GM20431 (cell line): ENCODE measurements around the gene JCHAIN.
"Not testable (repeated sequence)": the region's sequence is repeated elsewhere in the genome, so short reads cannot be mapped to it uniquely, and the experiment has no call there.

Source experiments
- in situ Hi-C: fragments of 300-500 bp; cut with MseI, MboI; formaldehyde crosslinking; loops from one replicate; pipeline ENCODE4 v1.15.0; 2020; ENCODE audit warnings: low sequenced_read_pairs; ENCODE audit not compliant: unreplicated experiment

Gene JCHAIN

DNA sequence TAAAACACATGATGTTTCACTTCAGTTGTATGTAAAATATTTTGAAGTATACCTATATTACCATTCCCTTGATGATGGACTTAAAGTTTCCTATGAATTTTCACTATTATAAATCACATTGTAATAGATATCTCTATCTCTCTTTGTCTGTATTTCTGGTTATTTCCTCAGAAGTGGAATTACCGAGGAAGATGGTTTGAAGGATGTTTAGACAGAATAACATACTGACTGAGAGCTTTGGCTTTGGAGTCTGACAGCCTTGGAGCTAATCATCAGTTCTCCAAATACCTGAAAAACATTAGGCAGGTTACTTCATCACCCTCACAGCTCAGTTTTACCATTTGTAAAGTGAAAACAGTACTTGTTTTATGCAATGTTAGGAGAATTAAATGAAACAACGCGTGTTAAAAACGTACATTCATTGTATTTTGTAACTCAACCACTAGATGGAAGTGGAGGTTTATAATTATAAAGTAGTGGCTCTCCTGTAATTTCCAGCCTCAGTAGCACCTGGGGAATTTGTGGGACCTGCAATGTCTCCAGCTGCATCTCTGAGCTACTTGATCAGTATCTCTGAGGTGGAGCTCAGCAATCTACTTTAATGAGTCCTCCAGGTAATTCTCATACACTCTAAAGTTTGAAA lies 14.3 kb downstream of the JCHAIN start:
- in situ Hi-C loops: no loop called here

DNA sequence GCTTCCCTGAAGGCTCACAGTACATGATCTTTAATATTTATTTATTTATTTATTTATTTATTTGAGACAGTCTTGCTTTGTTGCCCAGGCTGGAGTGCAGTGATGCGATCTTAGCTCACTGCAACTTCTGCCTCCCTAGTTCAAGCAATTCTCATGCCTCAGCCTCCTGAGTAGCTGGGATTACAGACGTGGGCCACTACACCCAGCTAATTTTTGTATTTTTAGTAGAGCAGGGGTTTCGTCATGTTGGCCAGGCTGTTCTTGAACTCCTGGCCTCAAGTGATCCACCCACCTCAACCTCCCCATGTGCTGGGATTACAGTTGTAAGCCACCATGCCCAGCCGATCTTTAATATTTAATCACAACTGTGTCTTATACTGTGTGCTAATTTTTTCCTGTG lies 15.6 kb downstream of the JCHAIN start:
- in situ Hi-C loops: not testable (repeated sequence)

DNA sequence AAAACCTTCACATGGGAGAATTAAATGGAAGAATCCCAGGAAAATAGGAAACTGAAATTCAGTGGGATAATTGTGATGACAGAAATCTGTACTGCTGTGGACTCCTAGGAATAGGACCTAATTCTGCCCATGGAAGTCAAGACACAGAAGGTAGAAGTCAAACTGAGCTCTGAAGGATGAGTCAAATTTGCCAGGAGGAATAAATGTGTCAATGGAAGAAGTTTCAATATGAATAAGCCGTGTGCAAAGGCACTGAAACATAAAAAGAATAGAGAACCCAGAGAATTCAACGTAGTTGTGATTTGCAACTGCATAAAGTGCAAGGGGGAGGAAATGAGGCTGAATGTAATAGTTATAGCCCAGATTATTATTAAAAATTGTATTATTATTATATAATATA lies 26.1 kb downstream of the JCHAIN start:
- in situ Hi-C loops: no loop called here

DNA sequence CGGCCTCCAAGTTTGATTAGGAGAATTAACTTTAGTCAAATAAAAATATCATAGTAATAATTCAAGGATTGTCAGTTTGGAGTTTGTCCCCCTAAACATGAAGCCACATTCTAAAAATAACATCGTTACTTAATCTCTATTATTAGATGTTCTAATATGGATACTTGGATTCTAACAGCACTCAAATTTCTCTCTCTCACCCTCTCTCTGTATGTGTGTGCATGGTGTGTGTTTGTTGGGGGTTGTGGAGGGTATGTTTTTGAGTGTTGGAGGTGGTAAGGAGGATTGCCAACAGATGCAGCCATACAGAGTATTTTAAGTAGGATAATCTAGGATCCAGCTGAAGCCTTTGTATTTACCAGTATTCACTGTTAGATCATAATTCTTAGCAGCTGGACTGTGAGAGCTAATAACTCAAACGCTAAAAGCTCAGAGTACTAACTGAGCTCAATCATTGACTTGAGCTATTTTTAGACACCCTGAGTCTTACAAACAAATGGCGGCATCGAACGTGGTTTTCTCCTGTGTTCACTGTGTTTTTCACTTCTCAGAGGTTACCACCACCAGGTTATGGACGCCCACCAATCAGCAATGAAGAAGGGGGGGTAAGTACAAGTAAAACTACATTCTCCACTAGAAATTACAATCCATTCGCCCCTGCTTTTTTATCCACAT lies 28.9 kb downstream of the JCHAIN start:
- in situ Hi-C loops: no loop called here

DNA sequence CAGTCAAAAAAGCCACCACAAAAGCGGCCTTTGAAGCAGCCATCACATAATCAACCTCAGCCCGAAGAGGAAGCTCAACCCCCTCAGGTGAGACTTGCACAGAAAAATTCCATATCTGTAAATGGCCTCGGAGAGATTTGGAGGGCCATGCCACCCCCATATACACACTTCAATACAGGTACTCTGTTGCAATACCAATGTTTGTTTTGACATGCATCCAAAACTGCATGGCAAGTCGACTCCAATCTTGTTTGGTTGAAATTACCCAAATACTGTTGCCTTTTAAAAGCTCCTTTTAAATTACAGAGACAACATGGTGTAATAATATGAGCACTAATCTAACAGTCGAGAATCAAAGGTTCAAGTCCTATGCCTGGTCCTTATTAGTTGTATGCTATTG lies 31.8 kb downstream of the JCHAIN start:
- in situ Hi-C loops: no loop called here

DNA sequence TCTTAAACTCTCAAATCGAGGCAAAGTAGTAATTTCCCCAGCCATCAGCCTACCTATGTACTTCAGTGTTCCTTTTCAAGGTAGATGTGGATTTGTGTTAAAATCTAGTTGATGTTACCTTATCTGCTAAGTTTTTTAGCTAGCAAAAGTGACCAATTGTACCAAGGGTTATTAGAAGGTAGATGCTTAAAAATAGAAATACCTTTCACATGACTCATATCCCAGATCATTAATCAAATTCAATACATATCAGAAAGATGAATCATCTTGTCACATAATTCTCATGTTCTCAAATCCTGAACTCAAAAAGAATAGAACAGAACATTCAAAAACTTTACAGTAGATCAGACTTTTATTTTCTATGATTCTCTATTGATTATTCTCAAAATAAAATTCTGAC lies 34.3 kb downstream of the JCHAIN start:
- in situ Hi-C loops: no loop called here

DNA sequence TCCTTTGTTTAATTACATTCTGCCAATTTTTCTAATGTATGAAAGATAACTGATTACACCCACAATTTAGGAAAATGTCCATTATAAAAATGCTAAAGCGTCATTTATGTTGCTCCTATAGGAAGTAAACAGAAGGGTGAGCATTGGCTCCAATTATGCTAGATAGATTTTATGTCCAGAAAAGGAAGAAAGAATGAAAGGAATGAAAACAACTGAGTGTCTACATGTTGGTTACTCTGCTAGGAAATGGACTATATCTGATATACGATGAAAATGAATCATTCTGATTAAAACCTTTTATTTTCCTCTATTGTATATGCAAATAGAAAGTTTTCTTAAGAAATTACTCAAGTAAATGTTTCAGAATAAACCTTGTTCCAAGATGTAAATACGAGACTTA lies 36.1 kb downstream of the JCHAIN start:
- in situ Hi-C loops: no loop called here

DNA sequence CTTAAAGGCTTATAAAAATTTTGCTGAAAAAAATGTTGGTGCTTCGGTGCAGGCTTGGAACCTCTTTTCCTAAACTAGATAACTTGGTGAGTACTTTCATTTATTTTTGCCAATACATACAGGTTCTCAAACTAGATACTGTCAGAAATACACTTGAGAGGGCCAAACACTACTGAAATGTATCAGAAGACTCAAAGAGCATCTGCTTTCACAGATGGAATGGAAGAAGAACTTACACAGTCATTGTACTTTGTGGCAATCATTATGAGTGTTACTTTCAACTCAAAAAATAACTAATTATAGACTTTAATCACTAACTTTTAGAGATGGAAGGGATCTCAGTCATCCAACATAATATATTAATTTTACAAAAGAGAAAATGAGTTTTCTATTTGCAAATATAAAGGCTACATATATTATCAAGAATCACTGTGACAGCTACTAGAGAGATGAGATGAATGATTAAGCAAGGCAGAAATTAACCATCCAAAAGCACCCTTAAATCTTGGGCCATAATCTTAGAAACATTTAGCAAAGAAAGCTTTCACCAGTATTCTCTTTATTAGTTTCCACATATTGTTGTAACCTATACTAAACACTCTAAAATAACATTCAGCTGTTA lies 36.7 kb downstream of the JCHAIN start:
- in situ Hi-C loops: no loop called here

DNA sequence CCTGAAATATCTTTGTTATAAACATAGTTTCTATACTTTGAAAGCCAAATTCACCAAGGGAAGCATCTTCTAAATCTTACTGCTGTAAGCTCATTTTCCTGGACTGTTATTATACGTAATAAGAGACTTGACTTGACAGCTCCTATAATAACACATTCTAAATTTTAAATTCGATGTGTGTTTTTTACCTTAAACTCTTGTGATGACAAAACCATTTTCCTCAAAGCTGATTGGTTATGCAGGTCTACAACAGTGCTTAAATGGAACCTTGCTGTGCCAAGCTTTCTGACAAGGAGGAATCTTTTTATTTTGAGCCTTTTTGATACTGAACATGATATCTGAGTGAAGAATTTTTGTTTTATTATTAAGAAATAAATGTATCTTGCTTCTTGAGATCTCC lies 37.9 kb downstream of the JCHAIN start, which contains the start of gene ENAM:
TSS of gene ENAM (plus strand) at position 301 of the 400 bp plus-strand sequence. CDS start 757 bp downstream, outside the sequence.
- in situ Hi-C loops: no loop called here

DNA sequence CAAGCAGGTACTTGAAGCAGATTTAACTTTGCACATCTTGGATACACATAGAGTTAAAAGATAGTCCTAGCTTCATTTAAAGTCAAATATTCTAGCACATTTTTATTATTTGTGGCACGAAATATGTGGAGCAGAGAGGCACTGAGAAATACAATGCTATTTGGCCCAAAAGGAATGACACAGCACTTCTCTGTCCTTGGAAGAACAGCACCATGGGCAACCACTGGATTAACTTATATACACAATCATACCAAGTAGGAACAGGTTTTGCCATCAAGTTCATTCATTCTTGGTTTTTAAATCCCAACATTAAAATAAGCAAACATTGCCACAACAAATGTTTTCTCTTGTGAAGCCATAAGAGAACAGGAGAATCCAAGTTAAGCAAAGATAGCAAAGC lies 38.7 kb downstream of the JCHAIN start:
- in situ Hi-C loops: no loop called here

DNA sequence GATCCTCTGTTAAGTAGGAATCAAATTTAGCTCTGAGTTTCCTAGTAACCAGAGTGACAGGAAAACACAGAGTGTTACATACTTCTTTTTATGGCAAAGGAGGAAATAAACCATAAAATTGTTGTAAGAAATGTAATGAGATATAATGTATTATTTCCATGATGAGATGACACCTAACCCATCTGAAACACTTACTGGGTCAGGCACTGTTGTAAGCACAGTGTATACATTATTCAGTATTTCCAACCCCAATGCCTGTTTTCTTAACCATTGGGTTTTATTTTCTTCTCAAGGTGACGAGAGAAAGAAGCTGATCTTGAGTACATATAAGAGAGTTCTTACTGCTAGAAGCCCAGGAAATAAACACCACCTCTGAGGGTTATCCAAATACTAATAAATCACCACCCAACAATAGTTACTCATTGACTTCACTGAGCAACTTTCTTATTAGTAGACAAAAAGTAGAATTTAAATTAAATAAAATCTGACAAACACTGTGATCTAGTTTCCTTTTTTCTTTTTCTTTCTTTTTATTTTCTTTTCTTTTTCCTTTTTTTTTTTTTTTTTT lies 42.0 kb downstream of the JCHAIN start:
- in situ Hi-C loops: no loop called here

DNA sequence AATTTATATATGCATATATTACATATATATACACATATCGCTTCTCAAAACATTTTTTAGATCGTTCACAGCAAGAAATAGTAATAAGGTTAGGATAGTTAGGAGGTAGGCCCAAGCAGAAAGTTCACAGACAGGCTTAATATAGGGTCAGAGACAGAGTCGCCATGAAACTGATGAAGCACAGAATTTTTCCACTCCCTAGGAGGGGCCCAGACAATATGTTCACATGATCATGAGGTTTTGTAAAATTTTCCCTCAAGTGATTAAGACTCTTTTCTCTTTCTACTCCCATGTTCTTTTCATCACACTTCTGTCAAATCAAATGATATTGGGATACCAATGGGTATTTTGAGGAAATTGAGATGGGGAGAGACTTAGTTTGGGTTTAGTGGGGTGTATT lies 43.0 kb downstream of the JCHAIN start:
- in situ Hi-C loops: no loop called here

DNA sequence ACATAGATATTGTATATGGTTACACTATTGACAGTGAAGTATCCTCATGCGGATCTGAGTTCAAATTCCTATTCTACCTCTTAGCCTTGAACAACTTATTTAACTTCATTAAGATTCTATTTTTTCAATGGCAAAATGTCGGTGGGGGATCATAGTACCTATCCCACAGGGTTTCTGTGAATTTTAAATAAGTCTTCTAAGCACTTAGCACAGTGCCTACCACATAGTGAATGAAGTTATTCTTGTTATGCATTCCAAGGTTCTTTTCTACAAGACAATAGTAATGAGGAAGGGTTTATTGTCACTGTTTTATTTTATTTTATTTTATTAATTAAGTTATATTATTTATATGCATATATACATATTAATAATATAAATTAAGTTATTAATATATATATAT lies 46.5 kb downstream of the JCHAIN start:
- in situ Hi-C loops: no loop called here

DNA sequence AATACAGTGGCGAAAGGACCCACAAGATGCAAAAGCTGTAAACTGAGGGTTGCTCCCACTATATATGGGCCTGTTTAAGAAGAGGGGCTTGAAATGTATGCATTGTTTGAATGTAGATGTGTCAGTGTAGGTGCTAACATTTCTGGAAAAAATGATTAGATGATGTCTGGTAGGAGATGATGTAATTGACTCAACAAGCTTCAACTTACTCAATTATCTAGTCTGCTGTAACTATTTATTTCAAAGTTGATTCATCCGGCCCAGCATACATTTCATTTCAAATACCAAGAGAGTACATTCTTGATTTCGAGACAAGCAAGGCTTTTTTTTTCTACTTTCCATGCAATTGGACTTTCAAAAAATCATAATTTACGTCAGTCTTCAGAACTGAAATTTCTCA lies 47.0 kb downstream of the JCHAIN start:
- in situ Hi-C loops: no loop called here

DNA sequence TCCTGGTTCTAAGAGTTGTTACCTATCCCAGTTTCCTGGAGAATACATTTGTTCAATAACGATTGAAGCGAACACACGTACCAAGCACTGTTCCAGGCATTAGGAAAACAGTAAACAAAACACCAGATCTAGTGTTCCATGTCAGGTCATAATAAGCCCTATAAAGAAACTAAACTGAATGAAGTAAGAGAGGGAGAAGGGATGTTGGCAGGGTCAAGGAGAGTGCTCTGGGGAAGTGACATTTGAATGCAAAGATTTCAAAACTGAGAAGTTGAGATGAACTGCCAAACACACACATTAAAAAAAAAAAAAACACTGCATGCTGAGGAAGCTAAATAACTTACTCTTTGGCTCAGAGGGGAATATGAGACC lies 52.1 kb downstream of the JCHAIN start:
- in situ Hi-C loops: no loop called here

DNA sequence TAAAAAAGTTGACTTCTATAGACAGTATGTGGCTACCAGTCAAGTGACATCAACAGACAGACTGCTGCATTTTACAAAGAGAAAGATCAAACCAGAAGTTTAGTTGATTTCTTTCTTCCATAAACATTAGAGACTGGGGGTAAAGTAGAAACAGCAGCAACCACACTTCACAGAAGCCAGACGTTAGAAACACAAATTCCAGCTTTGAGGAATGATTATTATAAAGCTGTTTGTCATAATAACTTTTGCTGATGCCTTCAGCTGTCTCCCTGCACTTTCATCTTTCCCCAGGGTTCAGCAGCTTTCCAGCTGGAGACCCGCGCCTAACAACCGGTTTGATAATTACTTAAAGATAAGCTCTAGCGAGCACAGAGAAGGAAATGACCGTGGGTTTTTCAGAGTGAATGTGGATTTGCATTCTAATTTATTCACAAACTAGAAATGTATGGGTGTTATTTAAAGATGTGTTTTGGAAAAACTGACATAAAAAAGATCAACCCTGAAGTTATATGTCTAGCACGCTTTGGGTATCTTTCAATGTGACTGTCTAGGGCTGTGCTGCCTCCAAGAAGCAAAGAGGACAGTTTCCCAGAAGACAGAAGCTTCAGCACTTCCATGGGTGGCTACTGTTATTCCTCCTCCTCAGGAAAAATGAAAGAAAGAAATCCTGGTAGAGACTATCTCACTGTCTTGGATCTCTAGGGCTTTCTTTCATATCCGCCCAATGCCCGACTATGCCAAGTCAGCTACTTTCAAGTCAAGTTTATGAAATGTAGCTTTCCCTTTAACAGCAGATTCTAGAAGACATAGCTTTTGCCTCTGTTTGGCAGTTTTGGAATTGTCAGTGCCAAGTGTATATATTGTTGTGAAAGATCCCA lies 52.8 kb downstream of the JCHAIN start:
- in situ Hi-C loops: no loop called here

DNA sequence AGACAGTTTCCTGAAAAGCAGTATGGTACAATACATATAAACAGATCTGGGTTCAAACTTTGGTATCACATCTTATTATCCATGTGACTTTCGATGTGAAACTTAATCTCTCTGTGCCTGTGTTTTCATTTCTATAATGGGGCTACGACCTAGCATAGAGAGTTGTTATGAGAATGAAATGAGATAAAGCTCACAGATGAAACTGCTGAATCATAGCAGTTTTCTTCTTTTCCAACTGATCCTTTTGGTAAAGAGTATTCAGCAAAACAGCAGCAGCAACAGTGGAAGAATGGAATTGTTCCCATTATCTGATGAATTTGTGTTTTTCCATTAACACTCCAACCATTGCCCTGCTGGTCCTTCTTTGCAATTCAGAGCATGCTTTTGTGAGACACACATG lies 58.0 kb downstream of the JCHAIN start:
- in situ Hi-C loops: no loop called here

DNA sequence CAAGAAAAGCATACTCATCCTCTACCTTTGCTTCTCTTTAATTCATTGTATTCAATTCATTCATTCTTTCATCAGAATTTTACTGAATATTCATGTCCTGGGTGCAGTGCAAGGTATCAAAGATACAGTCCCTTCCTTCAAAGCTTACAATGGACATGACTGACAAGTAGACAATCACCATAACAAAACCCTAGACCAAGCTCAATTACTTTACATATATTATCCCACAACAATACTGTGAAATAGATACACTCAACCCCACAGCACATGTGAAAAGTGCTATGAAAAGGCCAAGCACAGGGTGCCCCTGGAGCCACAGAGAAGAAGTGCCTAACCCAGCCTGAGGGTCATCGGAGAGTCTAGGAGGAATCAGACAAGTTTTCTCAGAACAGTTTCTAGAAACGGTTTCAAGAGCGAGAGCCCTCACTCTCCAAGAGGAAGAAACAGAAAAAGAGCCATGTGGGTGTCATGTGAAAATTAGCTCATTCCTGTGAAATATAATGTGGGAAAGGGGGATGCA lies 58.9 kb downstream of the JCHAIN start:
- in situ Hi-C loops: no loop called here

DNA sequence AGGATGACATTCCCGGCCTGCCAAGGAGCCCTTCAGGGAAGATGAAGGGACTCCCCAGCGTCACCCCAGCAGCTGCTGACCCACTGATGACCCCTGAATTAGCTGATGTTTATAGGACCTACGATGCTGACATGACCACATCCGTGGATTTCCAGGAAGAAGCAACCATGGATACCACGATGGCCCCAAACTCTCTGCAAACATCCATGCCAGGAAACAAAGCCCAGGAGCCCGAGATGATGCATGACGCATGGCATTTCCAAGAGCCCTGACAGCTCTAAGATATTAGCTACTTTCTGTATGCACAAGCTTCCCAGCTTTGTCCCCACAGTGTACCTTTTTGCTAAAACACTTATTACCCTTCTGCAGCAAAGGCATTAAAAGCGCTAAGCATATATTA lies 59.8 kb downstream of the JCHAIN start:
- in situ Hi-C loops: no loop called here
